Astrocyte of the cerebellum (primary cell): ENCODE data around the gene ZMIZ1.

Experiments
- DNase-seq: peaks from one replicate; pipeline ENCODE4 v3.0.0-alpha.2; 2011; ENCODE audit warnings: low read depth
- H3K4me3 ChIP-seq: 2 replicates; pipeline ENCODE4 v1.5.1; 2011; ENCODE audit warnings: mild to moderate bottlenecking, low read depth, low read length, moderate library complexity
- in situ Hi-C: cut with HindIII; loops from 2 replicates; pipeline ENCODE4 v1.10.0; 2017; ENCODE audit warnings: low sequenced_read_pairs
- TF ChIP-seq, protein P1 (sequence below): IDR thresholded peaks from 2 replicates; pipeline ENCODE4 v1.5.1; 2012; ENCODE audit warnings: low read length, low read depth, moderate library complexity, mild to moderate bottlenecking; ENCODE audit errors: missing control alignments

ZMIZ1 gene

DNA sequence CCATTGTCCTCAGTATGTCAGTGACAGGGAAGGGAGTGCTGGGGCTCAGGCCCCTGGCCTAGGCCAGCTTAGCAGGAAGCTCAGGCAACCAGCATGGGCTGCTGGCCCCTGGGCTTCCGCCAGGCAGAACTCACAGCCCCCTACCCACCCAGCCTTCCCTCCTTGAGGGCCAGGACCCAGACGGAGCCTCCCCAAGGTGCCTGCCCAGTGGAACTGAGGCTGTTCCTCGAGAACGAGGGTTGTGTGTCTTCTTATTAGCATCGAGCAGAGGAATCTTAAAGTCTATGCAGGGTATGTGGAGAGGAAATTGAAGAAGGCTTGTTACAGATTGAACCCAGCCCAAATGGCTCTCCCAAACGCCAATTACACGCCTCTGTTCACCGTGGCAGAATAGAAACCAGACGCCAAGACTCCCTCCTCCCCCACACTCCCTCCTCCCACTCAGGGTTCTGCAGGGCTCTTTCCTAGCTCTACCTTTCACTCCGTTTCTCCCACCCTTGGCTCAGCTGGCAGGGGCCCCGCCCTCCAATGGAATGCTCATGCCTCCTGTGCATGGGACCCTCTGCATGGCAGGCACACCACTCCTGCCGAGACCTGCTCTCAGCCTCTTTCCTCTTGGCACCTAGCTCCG, 134.4 kb downstream of the ZMIZ1 start:
- in situ Hi-C loops, result no loop called here
- no peak overlapping the region for H3K4me3 ChIP-seq
- no peak for DNase-seq
- TF ChIP-seq, protein P1, sequence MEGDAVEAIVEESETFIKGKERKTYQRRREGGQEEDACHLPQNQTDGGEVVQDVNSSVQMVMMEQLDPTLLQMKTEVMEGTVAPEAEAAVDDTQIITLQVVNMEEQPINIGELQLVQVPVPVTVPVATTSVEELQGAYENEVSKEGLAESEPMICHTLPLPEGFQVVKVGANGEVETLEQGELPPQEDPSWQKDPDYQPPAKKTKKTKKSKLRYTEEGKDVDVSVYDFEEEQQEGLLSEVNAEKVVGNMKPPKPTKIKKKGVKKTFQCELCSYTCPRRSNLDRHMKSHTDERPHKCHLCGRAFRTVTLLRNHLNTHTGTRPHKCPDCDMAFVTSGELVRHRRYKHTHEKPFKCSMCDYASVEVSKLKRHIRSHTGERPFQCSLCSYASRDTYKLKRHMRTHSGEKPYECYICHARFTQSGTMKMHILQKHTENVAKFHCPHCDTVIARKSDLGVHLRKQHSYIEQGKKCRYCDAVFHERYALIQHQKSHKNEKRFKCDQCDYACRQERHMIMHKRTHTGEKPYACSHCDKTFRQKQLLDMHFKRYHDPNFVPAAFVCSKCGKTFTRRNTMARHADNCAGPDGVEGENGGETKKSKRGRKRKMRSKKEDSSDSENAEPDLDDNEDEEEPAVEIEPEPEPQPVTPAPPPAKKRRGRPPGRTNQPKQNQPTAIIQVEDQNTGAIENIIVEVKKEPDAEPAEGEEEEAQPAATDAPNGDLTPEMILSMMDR, result no peak

DNA sequence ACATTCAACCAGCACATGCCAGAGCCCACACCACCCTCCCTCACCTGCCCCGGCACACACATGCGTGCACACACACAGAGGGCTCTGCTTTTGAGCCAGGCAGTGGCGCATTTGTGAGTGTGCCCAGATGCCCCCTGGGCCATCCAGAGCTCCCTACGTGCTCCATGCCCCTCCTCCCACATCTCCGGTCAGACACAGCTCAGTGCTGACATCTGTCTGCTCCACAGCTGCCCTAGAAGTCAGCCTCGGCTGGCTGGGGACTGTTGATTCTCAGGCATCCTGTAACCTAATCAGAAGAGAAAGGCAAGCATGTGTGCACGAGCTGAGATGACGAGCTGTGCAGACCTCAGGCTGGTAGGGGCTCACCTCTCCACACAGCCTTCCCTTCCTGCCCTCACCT, 135.1 kb downstream of the ZMIZ1 start:
- no peak for DNase-seq
- in situ Hi-C loops, result no loop called here
- no peak overlapping the region for H3K4me3 ChIP-seq
- TF ChIP-seq, protein P1, result no peak

- TF ChIP-seq, protein P1, result no peak
- no peak for DNase-seq
- H3K4me3 ChIP-seq, result no peak overlapping the region
- in situ Hi-C loops, result no loop called here
Measured at GRCh38 chr10:79206300-79207095, 137.7 kb downstream of the ZMIZ1 start.

GRCh38 chr10:79207096-79207357, 138.3 kb downstream of the ZMIZ1 start:
- no peak overlapping the region for H3K4me3 ChIP-seq
- no peak for DNase-seq
- TF ChIP-seq, protein P1, result no peak
- in situ Hi-C loops, result no loop called here

DNA sequence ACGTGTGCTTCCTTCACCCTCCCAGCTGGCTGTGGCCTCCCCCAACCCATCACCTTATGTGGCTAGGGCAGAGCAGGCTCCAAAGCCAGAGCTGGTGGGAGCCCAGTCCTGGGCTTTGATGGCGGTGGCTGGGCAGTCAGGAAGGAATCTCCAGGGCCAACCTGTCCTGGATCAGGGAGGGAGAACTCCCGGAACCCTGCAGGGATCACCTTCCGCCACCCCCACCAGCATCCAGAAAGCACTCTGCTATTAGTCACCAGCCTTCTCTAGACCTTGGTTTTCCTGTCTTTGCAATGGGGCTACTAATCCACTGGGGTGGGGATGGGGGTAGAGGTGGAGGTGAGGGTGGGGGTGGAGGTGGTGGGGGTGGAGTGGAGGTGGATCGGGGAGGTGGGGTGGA, 139.0 kb downstream of the ZMIZ1 start:
- in situ Hi-C loops, result no loop called here
- H3K4me3 ChIP-seq, result no peak overlapping the region
- TF ChIP-seq, protein P1, result no peak
- DNase-seq, result no peak

DNA sequence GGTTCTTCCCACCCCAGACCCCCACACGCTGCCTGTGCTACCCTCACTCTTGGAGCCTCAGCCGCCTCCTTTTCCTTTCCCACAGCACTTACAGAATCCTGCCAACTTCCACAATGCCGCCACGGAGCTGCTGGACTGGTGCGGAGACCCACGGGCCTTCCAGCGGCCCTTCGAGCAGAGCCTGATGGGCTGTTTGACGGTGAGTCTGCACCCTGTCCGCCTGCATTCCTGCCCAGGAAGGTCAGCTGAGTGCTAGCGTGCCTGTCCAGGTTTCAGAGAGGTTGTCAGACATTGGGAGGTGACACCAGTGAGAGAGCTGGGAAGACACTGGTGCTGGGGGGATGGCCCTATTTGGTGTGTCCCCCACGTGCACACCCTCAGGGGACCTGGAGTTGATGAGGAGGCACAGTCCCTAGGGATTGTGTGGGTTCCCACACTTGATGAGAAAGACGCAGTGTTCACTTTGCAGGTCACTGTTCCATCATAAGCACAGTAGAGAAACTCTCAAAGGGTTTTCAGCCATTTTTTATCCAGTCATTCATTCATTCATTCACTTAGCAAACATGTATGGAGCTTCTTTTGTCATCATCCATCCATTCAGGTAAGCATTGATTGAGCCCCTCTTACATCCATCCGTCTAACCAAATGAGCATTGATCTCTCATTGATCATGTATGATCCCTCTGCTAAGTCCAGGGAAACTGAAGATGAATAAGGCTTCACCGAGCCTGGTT, 139.7 kb downstream of the ZMIZ1 start:
- in situ Hi-C loops, result no loop called here
- TF ChIP-seq, protein P1, result no peak
- no peak for DNase-seq
- no peak overlapping the region for H3K4me3 ChIP-seq
